ENCODE results near the gene KCNIP3. TPM values are rescaled to one million over a fixed set of nuclear protein-coding genes. Genes with fewer than 3 reads are reported as not detected.

The KCNIP3 gene
- total RNA-seq, 1 donor from 2014 or later = 7.3 TPM

GRCh38 chr2:95314598-95314963, 17.4 kb downstream of the KCNIP3 start:
- no peak for DNase-seq
- Mint-ChIP-seq H3K4me1 (ENCODE audit: low read depth, unreplicated experiment) (peaks cover 11% of the 10 kb centered on the region), H3K4me3 (ENCODE audit: unreplicated experiment) (no peak overlapping the region), H3K9me3 (ENCODE audit: unreplicated experiment) (peaks cover 7% of the 10 kb centered on the region), H3K27me3 (ENCODE audit: unreplicated experiment) (peaks cover 4% of the 10 kb centered on the region), H3K36me3 (ENCODE audit: unreplicated experiment) (no peaks in the 10 kb centered on the region), H3K27ac (ENCODE audit: unreplicated experiment) (no peak overlapping the region)
- TF ChIP-seq, protein P1, sequence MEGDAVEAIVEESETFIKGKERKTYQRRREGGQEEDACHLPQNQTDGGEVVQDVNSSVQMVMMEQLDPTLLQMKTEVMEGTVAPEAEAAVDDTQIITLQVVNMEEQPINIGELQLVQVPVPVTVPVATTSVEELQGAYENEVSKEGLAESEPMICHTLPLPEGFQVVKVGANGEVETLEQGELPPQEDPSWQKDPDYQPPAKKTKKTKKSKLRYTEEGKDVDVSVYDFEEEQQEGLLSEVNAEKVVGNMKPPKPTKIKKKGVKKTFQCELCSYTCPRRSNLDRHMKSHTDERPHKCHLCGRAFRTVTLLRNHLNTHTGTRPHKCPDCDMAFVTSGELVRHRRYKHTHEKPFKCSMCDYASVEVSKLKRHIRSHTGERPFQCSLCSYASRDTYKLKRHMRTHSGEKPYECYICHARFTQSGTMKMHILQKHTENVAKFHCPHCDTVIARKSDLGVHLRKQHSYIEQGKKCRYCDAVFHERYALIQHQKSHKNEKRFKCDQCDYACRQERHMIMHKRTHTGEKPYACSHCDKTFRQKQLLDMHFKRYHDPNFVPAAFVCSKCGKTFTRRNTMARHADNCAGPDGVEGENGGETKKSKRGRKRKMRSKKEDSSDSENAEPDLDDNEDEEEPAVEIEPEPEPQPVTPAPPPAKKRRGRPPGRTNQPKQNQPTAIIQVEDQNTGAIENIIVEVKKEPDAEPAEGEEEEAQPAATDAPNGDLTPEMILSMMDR (IDR thresholded peaks at IDR 0.05; ENCODE audit: partially characterized antibody, unreplicated experiment) = no peak

GRCh38 chr2:95314964-95315611, 17.9 kb downstream of the KCNIP3 start:
- Mint-ChIP-seq H3K4me1 (ENCODE audit: low read depth, unreplicated experiment) (peaks cover 11% of the 10 kb centered on the region), H3K9me3 (ENCODE audit: unreplicated experiment) (peaks cover 7% of the 10 kb centered on the region), H3K27me3 (ENCODE audit: unreplicated experiment) (peaks cover 4% of the 10 kb centered on the region), H3K36me3 (ENCODE audit: unreplicated experiment) (no peaks in the 10 kb centered on the region), H3K27ac (ENCODE audit: unreplicated experiment) (peak overlapping the region; percentile 43), H3K4me3 (ENCODE audit: unreplicated experiment) (no peak overlapping the region)
- TF ChIP-seq, protein P1 (IDR thresholded peaks at IDR 0.05; ENCODE audit: partially characterized antibody, unreplicated experiment) = peak; percentile 47
- DNase-seq = peak; percentile 53

- Mint-ChIP-seq H3K4me1 (ENCODE audit: low read depth, unreplicated experiment) (peaks cover 11% of the 10 kb centered on the region), H3K4me3 (ENCODE audit: unreplicated experiment) (no peak overlapping the region), H3K36me3 (ENCODE audit: unreplicated experiment) (no peaks in the 10 kb centered on the region), H3K27ac (ENCODE audit: unreplicated experiment) (peak overlapping the region; percentile 48), H3K27me3 (ENCODE audit: unreplicated experiment) (peaks cover 4% of the 10 kb centered on the region), H3K9me3 (ENCODE audit: unreplicated experiment) (peaks cover 7% of the 10 kb centered on the region)
- no peak for DNase-seq
- TF ChIP-seq, protein P1 (IDR thresholded peaks at IDR 0.05; ENCODE audit: partially characterized antibody, unreplicated experiment) = no peak
These were observed 18.8 kb downstream of the KCNIP3 start for GRCh38 chr2:95315801-95316411.

DNA sequence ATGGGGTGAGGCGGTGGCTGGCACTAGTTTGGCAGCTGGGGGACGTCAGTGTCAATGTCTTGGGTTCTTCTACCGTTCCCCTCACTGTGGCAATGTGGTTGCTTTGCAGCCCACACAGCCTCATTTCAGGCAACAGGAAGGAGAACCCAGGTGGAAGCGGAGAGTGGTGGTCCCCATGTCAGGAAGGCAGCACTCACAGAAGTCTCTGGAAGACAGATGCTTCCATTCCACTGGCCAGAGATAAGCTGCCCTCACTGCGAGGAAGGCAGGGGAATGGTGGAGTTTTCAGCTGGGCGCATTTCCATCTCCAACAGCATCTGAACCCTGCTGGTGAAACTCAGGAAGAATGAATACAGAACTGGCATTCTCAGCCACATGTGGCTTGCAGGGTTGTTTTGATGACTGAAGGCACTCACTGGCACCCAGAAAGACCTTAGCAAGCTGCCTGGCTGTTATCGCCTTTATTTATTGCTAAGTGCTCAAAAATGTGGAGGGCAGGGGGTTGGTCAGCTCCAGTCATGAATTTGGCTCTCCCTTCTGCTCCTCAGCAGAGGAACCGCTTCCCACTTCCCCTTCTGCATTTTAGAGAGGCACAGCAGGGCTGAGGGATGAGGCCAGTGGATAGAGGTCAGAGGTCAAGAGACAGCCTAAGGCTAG, 19.4 kb downstream of the KCNIP3 start:
- Mint-ChIP-seq H3K4me3 (ENCODE audit: unreplicated experiment) (no peak overlapping the region), H3K4me1 (ENCODE audit: low read depth, unreplicated experiment) (peaks cover 13% of the 10 kb centered on the region), H3K9me3 (ENCODE audit: unreplicated experiment) (peaks cover 10% of the 10 kb centered on the region), H3K36me3 (ENCODE audit: unreplicated experiment) (no peaks in the 10 kb centered on the region), H3K27me3 (ENCODE audit: unreplicated experiment) (peaks cover 4% of the 10 kb centered on the region), H3K27ac (ENCODE audit: unreplicated experiment) (peak overlapping the region; percentile 48)
- no peak for DNase-seq
- TF ChIP-seq, protein P1 (IDR thresholded peaks at IDR 0.05; ENCODE audit: partially characterized antibody, unreplicated experiment) = no peak

DNA sequence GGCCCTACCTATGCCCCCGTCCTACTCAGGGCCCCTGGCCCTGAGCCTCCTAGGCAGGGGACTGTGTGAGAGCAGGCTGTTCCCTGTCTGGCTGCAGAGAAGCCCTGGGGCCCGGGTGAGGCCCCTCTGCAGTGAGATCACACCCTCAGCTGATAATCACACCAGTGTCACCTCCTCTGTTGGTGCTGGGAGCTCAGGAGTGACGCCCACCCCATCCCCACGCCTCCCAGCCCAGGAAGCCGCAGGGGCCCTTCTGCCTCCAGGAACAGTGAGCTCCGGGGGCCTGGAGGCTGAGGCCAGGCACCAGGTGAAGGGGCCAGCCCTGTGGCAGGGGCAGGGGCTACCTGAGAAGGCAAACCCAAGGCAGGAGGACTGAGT, 20.0 kb downstream of the KCNIP3 start:
- TF ChIP-seq, protein P1 (IDR thresholded peaks at IDR 0.05; ENCODE audit: partially characterized antibody, unreplicated experiment) = no peak
- H3K9me3 Mint-ChIP-seq (ENCODE audit: unreplicated experiment) = peaks cover 10% of the 10 kb centered on the region
- peaks cover 13% of the 10 kb centered on the region for H3K4me1 Mint-ChIP-seq (ENCODE audit: low read depth, unreplicated experiment)
- no peaks in the 10 kb centered on the region for H3K36me3 Mint-ChIP-seq (ENCODE audit: unreplicated experiment)
- no peak for DNase-seq
- no peak overlapping the region for H3K27ac Mint-ChIP-seq (ENCODE audit: unreplicated experiment)
- H3K4me3 Mint-ChIP-seq (ENCODE audit: unreplicated experiment) = no peak overlapping the region
- H3K27me3 Mint-ChIP-seq (ENCODE audit: unreplicated experiment) = peaks cover 5% of the 10 kb centered on the region
